SK-N-DZ (cell line): ENCODE data around the gene DTWD1.
"Not testable (repeated sequence)": the region's sequence is repeated elsewhere in the genome, so short reads cannot be mapped to it uniquely, and the experiment has no call there.

Experiments used
- DNase-seq: peaks from one replicate; pipeline ENCODE4 v3.0.0-alpha.2; 2015; ENCODE audit warnings: low spot score

The DTWD1 gene

DNA sequence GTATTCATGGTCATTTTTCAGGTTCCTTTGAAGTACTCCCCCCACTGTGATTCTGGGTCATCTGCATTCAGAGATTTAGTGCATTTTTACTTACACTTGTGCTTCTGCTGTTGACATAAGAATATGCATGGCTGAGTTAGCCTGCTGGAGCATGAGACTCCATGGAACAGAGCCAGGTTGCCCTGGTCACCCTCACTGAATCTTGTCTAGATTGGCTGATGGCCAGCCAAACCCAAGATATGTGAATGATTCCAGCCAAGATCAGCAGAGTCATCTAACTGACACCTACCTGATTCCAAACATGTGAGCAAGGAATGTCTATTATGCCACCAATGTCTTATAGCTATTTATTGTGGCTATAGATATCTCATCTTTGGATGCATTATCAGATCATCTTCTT is 25.1 kb downstream of the DTWD1 start:
- DNase-seq, result no peak

DNA sequence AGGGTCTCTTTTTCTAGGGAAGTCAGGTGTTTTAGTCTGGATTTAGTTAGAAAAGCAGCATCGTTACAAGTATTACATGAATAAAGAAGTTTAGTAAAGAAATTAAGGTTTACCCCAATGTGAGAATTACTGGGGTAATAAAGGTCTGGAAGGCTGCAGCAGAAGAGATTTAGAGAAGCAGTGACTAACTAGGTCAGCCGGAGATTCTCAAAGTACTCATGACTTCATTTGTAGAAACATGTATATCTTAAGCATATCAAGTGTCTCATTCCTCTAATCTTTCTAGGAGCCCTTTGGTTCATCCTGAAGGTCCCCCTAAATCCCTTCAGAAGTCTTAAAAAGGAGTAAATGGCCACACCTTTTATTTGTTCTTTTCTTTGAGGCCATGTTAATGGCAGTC is 26.0 kb downstream of the DTWD1 start:
- no peak for DNase-seq

DNA sequence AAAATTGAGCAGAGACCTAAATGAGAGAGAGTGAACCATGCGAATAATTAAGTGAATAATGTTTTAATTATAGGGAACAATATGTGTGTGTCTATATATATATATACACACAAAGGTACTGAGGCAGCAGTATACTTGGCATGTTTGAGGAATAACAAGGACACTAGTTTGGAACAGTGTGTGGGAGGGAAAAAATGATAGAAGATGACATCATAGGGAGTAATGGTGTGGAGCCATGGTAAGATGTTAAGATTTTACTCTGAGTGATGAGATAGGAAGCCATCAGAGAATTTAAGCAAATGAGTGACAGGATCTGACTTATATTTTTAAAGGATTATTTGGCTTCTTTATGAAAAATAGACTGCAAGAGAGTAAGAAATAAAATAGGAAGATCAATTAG is 29.1 kb downstream of the DTWD1 start:
- DNase-seq, result no peak

DNA sequence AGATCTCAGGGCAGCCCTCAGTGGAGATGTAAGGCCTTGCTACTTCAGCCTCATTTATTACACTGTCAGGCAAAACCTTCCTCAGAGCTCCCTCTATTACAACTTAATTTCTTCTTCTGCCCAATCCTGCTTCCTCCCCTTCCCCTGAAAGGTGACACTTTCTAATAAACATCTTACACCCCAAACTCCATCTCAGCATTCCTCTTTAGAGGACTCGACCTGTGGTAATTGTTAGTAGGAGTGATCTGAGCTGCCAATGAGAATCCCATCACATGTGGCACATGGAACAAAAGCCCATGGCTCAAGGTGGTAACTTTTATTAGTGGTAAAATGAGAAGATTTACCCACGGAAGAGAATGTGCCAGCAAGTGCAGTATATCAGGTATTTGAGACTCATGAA is 29.8 kb downstream of the DTWD1 start:
- no peak for DNase-seq

DNA sequence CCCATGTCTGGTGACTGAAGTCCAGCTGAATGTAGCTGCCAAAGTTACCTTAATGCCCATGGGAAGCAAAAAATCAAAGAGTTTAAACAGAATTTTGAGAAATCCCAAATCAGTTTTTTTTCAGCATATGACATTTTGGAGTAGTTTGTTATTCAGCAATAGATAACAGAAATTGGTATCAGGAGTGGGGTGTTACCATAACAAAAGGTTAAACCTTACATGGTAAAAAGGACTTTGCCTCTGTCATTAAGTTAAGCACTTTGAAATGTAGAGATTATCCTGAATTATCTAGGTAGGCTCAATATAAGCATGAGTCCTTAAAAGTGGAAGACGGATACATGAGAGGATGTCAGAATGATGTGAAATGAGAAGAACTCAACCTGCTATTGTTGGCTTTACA is 32.1 kb downstream of the DTWD1 start:
- no peak for DNase-seq

DNA sequence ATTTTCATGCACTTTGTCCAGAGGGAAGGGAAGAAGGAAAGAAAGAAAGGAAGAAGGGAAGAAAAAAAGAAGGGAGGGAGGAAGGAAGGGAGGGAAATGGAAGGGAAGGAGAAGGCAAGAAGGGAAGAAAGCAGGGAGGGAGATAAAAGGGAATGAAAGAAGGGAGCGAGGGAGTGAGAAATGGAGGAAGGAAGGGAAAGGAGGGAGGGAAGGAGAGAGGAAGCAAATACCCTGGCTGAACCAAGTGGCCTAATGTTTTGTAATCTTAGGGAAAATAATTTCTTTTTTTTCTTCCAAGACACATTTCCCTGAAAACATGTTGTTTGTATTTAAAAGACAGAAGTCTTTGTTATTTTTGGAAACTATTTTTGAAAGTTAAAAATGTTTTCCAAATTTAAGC is 35.9 kb downstream of the DTWD1 start:
- DNase-seq, result no peak

DNA sequence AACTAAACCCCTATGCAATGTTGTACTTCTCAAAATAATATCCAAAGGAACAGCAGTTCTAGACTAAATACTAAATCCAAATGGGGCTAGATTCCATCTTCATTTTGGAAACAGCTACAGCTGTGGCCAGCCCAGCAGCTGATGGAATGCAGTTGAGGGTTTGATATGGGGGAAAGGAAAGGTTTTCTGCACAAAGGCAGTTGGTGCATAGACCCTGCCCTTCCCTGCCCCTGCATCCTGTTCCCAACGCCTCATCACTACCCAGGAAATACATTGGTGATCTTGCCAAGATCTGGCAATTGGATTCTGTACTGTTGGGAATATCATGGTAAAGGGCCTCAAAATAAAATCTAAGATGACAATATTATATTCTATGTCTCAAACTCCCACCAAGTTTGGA is 43.9 kb downstream of the DTWD1 start:
- DNase-seq, result no peak

DNA sequence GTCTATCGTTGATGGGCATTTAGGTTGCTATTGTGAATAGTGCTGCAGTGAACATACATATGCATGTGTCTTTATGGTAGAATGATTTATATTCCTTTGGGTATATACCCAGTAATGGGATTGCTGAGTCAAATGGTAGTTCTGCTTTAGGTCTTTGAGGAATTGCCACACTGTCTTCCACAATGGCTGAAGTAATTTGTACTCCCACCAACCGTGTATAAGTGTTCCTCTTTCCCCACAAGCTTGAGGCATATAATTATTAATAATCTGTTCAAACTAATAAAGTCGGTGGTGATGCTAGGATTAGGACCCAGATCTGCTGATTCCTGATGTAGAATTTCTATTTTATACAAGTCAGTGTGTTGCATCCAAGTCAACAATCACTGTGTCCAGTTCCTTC is 45.6 kb downstream of the DTWD1 start:
- DNase-seq, result not testable (repeated sequence)

DNA sequence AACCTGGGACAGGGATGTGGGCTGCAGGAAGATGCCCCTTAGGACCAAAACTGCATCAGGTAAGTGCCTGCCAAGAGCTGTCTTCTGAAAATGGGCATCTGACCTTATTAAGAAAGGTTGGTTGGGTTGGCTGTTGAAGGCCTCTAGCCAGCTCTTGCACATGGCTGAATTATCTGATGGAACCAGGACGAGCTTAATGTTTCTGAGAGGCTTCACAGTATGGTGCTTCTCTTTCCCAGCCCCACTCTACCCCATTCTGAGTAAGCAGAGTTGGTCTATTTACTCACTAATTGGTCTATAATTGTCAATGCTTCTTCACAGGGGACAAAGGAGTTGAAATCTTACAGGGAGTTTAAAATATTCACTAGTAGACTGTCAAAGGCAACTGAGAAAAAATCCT is 48.4 kb downstream of the DTWD1 start:
- DNase-seq, result no peak

DNA sequence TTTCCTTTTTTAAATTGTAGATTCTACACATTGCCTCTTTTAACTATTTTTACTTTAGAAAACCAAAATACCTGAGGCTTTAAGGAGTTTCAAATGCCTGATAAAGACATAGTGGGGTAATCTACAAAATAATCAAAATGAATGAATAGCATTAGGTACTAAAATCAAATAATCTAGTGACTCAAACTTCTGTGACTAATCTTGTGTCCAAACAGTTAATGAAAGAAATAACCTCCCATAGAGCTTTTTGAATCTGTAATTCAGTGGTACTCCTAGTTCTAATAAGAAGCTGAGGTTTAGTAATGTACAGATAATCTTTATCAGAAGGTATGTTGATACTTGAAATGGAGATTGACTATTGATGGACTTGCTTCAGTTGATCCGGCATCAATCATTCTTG is 53.0 kb downstream of the DTWD1 start:
- DNase-seq, result no peak

DNA sequence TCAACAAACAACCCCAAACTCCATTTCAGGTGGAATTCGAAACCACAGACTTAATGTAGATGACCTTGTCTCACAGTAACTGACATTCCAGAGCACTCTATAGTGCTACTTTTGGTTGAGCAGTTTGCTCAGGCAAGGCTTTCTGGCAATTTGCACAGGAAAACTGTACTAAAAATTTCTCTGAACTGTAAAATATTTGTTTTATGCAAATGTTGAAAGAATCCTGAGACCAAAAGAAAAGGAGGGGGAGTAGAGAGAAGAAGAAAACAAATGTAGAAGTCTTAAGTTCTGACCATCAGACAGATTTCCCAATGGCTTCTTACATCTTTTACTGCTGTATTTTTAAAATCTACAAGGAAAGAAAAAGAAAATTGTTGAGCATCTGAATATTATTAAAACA is 53.5 kb downstream of the DTWD1 start:
- no peak for DNase-seq

DNA sequence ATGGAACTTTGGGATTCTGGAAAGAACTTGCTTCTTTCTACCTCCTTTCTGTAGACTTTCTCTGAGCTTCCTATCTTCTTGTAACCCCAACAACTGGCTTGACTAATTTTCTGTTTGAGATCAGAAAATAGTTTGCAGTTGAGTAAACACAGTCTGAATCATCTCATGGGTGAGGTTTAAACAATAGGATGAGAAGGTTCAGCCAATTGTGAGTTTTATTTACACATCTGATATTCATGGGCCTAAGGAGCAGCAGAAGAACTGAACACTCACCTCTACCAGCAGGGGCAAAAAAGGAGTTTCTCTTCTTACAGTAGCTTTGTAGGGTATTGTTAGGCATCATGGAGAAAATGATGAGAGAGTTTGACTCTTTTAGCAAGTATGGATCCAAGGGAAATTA is 54.2 kb downstream of the DTWD1 start:
- DNase-seq, result no peak

DNA sequence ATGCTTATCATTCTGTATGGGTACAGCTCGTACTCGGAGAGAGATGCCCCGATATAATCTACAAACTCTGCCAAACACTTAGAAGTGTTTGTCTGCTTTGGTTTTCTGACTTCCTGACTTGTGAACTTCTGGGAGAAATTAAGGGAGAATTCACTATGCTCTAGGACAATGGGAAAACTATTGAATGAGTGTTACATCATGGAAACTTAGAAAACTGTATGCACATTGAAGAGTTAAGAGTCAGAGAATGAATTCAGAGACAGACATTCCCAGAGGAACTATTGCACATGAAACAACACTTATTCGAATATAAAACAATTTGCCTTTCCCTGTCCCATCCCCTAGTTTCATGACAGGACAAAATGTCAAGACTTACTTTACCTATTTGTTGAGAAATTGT is 57.8 kb downstream of the DTWD1 start:
- no peak for DNase-seq

DNA sequence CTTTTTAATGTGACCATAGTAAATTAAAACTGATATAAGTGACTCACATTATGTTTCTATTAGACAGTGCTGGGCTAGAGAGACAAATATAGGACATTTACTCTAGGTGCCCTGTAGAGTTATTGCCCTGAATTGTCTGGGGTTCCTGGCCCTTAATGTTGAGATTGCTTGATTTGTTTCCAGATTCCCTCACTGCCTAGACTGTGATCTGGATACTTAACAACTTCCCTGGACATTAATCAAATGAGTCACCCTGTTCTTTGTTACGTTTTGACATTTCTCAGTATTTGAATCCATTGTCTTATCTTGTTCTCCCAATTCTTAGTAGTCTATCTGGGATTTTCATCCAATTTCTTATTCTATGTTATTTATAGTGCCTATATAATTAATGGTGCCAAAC is 65.8 kb downstream of the DTWD1 start:
- no peak for DNase-seq

DNA sequence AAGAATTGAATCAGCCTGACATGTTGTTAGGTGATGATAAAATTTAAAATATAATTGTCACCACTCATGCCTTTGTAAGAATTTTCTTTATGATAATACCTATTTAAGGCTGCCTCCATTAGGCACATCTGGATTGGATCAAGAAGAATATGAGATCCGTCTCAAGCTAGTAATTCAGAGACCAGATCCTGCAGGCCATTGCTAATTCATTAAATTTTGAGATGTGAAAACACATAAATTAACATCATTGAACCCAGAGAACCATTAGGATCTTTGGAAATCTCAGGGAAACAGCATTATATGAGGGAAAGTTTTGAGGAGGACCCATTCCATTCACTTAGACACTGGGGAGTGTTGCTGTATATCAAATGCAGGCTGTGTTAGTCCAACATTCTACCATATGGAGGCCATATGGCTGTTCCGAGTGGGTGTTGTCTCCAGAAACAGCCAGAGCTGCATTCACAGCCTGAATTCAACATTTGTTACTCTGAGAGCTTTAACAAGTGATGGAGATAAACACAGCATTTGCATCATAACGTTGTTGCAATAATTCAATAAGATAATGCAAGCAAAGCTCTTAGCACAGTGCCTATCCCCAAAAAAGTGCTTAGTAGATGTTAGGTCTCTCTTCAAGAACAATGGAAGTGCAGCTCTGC is 67.4 kb downstream of the DTWD1 start:
- DNase-seq, result no peak

DNA sequence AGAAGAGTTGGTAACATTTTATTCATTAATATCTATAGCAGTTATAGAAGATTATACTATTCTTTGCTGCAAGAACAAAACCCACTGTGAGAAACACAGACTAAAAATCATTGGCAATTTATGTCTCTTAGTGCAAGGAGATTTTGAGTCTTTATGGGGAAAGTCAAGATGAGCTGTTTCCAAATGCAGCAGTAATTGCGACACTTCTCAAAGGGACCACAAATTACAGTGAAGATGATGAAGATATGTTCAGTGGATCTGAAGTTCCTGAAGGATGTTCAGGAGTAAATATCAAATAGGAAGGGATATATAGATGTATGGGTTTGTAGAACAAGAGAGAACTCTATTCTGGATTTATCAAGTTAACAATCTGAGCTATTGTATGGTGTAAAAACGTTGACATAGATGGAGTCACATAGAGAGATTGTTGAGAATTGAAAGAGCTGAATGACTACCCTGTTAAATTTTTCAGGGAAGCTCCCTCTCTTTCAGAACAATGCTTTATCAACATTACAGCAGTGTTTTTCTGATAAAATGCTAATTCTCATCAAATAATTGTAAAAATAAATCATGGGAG is 71.8 kb downstream of the DTWD1 start:
- no peak for DNase-seq

DNA sequence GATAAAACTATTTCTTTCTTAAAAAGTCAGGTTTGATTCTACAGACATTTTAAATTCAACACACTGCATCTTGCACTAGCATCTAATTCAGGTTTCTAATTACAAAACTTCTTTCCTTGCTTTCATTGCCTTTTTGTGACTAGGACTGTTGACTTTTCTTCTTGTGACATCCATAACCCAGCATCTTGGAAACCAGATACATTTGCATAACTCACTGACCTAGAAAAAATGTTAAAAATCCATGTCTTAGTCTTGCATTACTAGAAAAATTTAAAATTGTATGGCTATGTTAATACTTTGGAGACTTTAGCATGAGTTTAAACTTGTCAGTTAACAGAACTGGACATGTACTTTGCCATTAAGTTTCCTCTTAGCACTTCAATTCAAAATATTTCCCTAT is 72.7 kb downstream of the DTWD1 start:
- DNase-seq, result no peak

DNA sequence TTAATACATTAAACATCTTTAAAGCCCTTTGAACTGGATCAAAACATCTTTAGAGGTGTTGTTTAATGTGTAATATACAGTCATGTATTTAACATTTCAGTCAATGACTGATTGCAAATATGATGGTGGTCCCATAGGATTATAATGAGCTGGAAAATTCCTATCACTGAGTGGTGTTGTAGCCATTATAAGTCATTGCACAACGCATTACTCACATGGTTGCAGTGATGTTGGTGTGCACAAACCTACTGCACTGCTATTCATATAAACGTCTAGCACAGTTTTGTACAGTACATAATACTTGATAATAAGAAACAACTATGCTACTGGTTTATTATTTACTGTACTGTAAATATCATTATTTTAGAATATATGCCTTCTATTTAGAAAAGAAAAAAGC is 75.6 kb downstream of the DTWD1 start:
- DNase-seq, result no peak

DNA sequence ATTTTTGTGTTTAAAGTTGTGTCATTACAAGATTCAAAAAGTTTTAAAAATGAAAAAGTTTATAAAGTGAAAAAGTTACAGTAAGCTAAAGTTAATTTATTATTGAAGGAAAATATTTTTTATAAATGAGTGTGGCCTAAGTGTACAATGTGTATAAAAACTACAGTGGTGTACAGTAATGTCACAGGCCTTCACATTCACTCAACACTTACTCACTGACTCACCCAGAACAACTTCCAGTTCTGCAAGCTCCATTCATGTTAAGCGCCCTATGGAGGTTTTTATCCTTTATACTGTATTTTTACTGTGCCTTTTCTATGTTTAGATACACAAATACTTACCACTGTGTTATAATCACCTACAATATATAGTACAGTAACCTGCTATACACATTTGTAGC is 76.3 kb downstream of the DTWD1 start:
- DNase-seq, result no peak

DNA sequence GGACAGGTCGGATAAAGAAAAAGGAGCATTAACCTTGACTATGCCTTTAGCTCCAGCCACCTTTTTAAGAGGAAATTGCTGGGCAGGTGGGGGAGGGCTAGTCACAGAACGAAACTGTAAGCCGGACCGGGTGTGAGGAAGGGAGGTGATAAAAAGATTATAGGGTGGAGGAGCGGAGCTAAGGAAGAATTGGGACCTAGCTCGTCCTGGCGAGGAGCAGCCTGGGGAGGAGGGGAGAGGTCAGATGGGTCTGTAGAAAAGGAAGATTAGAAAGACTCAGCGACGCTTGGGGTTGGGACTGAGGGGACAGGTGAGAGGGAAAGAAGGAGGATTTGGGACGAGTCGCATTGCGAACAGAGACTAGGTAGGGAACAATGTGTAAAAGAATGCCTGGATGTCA is 82.1 kb downstream of the DTWD1 start:
- DNase-seq, result not testable (repeated sequence)
